ENCODE results near the gene SUSD4.
"Not testable (repeated sequence)": the region's sequence is repeated elsewhere in the genome, so short reads cannot be mapped to it uniquely, and the experiment has no call there.

SUSD4 gene

DNA sequence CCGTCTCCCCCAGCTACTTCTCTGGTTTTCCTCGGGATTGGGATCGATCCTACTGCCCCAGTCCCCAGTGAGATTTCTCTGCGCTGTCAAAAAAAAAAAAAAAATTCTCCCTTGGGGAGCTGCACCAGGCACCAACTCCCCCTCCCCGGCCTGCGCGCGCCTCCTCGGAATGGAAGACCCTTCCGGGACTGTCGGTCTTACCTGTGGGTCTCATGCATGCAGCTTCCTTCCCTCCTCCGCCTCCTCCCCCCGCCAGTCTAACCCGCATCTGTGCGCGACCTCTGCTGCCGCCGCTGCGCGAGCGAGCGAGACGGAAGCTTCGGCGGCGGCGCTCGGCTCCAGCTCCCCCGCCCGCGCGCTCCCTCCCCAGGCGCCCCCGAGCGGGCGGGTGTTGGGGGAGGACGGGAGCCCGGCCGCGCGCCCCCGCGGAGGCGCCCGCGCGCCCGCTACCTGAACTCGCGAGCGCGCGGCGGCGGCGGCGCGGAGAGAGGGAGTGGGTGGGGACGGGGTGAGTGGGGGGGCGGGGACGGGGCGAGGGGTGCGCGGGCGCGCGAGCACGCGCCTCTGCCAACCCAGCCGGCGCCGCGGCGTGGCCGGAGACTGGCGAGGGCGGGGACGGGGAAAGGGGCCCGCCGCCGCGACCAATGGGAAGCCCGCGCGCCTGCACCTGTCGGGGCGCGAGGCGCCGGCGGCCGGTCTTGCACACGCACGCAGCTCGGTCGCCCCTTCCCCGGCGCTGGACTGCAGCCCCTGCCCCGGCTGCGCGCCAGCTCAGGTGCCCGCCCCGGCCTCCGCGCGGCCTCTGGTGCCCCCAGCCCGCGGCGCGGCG, at the start of gene SUSD4:
Gene SUSD4 (minus strand): TSS at position 321 of the 829 bp plus-strand sequence. CDS start 751 bp downstream, outside the sequence.
- no peak for DNase-seq (ENCODE audit: low read depth)

DNA sequence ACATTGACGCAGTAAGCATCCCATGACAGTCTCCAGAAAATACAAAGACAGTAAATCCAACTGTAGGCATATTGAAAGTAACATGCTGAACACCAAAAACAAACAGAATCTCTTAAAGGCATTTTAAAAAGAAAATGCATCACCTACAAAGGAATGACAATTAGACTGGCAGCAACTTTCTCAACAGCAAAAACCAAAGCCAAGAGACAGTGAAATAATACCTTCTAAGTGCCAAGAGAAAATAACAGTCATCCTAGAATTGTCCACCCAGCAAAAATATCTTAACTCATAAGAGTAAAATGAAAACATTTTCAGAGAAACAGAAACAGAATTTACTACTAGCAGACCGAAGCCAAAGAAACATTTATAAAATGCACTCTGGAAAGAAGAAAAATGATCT, 49.2 kb upstream of the SUSD4 start:
- peak; percentile 45 for DNase-seq (ENCODE audit: low read depth)

DNA sequence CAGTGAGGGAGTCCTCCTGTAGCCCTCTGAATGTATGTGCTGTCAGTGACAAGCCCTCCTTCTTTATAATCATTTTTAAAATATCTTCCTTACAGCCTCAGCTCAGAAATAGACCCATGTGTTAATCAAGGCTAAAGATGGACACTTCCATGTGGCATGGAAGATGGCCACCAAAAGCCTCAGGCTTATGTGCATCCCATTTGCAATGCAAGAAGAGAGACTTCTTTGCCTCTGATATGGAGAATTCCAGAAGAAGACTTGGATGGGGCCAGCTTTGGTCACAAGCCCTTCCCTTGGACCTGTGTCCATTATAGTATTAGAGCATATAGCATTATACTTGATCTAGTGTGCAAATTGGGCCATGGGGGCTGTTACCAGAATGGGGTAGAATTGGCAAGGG, 47.7 kb upstream of the SUSD4 start:
- no peak for DNase-seq (ENCODE audit: low read depth)

- peak; percentile 47 for DNase-seq (ENCODE audit: low read depth)
These were observed 47.3 kb upstream of the SUSD4 start for GRCh38 chr1:223411309-223411708.

DNA sequence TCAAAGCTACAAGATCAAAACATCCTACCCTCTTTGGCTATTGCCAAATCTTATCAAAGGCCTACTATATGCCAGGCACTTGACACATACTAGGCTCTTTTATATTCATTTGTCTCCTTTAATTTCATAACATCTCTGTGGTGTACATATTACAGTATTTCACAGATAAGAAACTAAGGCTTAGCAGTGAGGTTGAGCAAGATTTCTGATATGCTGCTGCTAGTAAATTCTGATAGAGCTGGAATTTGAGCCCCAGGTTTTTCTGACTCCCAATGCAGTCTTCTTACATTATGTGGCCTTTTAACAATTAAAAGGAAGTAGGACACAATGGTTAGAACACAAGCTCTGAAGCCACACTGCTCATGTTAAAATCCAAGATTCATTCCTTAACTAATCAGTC, 46.1 kb upstream of the SUSD4 start:
- no peak for DNase-seq (ENCODE audit: low read depth)

- no peak for DNase-seq (ENCODE audit: low read depth)
These were observed 41.5 kb upstream of the SUSD4 start for GRCh38 chr1:223405507-223405906.

DNA sequence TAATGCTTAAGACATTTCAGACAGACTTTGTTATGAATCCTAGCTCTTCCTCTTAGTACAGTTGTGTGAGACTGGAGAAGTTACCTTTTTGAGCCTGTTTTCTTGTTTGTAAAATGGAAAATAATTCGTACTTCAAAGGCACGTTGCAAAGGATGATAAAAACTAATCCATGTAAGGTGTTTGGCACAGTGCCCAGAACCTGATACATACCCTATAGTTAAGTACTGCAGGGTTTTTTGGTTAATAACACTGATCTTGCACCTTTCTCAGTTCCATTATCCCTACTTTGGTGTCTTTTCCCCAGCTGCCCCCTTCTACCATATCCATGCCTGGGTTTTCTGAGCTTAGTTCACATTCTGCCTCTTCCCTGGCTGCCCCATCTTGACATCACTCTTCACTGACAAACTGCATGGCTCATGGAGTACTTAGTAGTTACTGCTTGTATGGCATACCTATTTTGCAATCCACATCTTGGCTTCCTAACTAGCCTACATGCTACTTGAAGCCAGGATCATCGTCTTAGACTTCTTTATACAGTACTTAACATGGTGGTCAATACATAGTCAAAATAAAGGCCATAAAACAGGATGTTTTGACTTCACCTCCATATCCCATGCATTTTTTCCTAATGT, 39.3 kb upstream of the SUSD4 start:
- no peak for DNase-seq (ENCODE audit: low read depth)

DNA sequence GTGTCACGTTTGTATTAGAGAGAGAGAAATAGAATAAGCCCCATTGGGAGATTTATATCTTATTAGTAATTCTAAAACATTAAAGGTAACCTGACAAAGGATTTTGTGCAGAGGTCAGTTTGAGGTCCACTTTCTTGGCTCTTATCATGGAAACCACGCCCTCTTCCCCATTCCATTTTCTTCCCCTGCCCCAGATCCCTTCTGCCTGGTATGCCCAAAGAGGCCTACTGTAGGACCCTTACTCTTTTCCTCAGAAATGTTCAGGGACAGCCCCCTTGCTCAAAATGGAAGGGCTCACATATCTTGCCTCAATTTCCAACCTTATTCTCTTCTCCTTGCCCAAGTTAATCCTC, 38.8 kb upstream of the SUSD4 start:
- DNase-seq (ENCODE audit: low read depth), result no peak

- DNase-seq (ENCODE audit: low read depth), result peak; percentile 60
These were observed 38.2 kb upstream of the SUSD4 start for GRCh38 chr1:223401873-223402789.

- DNase-seq (ENCODE audit: low read depth), result not testable (repeated sequence)
These were observed 35.4 kb upstream of the SUSD4 start for GRCh38 chr1:223399393-223399792.

GRCh38 chr1:223394706-223395105, 30.7 kb upstream of the SUSD4 start:
- DNase-seq (ENCODE audit: low read depth), result no peak

DNA sequence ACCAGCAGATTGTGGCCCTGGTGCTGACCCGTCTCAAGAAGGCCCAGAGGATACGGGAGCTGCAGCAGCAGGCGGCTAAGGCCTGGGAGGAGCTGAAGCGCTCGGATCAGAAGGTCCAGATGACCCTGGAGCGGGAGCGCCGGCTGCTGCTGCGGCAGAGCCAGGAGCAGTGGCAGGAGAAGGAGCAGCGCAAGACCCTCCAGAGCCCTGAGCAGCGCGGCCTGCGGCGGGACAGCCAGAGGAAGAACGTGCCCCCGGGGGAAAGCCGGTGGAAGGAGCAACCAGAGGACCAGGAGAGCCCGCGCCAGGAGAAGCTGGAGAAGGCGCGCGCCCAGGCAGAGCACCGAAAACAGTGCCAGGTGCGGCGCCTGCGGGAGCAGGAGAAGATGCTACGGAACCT, 30.3 kb upstream of the SUSD4 start:
- DNase-seq (ENCODE audit: low read depth), result no peak

- no peak for DNase-seq (ENCODE audit: low read depth)
These were observed 29.6 kb upstream of the SUSD4 start, which contains the start of gene CCDC185 for GRCh38 chr1:223393275-223394214. CCDC185 (plus strand) TSS chr1:223393415; CDS start chr1:223393476, 61 bp downstream.

GRCh38 chr1:223390618-223391017, 26.6 kb upstream of the SUSD4 start:
- no peak for DNase-seq (ENCODE audit: low read depth)

GRCh38 chr1:223386013-223386412, 22.0 kb upstream of the SUSD4 start:
- no peak for DNase-seq (ENCODE audit: low read depth)

GRCh38 chr1:223378754-223379153, 14.8 kb upstream of the SUSD4 start:
- no peak for DNase-seq (ENCODE audit: low read depth)

GRCh38 chr1:223374064-223374610, 10.2 kb upstream of the SUSD4 start:
- DNase-seq (ENCODE audit: low read depth), result no peak

DNA sequence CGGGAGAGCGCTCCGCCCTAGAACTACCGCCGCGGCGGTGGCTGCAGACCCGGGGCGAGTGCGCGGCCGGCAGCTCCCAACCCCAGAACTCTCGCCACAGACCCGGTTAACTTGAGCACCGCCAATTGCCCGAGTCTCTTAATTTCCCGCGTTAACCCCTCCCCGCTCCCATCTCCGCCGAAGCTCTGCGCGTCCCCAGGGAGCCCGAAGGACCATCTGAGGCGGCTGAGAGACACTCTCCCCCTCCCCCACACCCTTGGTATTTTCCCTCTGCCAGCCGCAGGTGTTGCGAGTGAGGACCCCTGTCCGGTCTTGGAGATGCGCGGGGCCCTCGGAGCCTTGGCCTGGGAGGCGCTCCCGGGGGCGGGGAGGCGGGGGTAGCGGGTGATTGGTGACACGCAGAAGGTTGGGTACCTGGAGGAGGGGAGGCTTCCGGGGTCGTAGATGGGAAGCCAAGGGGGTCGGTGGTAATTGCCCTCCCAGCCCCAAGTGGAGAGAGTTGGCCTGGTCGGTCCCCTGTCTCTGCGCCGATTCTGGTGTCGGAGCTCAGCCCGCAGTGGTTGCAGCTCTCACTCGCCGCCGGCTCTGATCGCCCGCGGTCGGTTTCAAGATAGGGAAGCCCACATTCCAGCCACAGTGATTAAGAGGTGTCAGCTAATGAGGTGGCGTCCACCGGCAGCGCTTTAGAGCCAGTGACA, 858 bp upstream of the SUSD4 start:
- no peak for DNase-seq (ENCODE audit: low read depth)

GRCh38 chr1:223363057-223363855, 720 bp downstream of the SUSD4 start:
- no peak for DNase-seq (ENCODE audit: low read depth)

GRCh38 chr1:223358826-223359225, 5.2 kb downstream of the SUSD4 start:
- no peak for DNase-seq (ENCODE audit: low read depth)
